Ovary (tissue), 3 donors: ENCODE results near the gene UGT3A2.

Experiments
- EP300 ChIP-seq: sonication (generic); formaldehyde crosslinking; IDR thresholded peaks from one replicate; pipeline ENCODE4 v1.6.1; 2017; ENCODE audit warnings: antibody characterized with exemption
- POLR2A ChIP-seq: fragments of 450-650 bp; IDR thresholded peaks from one replicate; pipeline ENCODE4 v1.6.1; 2017; ENCODE audit warnings: antibody characterized with exemption, mild to moderate bottlenecking, moderate library complexity
- TF ChIP-seq, protein P1 (sequence below), 3 donors: fragments of 450-650 bp in 2 of 3; fragments of 200-600 bp in 1 of 3; IDR thresholded peaks; one replicate each; pipeline versions ENCODE4 v1.5.1 to v1.8.0; 2016 to 2022; ENCODE audit warnings: antibody characterized with exemption in 3 of 3, mild to moderate bottlenecking in 1 of 3
- donor health status: DM: no; HTN: no; CAD: no.

DNA sequence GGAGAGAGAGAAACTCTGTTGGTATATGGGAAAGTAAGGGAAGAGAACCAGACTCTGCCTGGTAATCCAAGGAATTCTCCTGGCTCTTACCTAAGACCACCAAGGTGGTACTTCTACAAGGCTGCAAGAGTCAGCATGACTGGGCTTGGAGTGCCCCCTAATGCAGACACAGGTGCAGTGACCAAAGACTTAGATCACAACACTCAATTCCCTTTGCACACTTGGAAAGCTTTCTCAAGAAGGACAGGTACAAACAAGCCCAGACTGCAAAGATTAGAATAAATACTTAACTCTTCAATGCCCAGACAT, 25.2 kb downstream of the UGT3A2 start:
- TF ChIP-seq POLR2A (no peak), EP300 (no peak)
- TF ChIP-seq, protein P1, sequence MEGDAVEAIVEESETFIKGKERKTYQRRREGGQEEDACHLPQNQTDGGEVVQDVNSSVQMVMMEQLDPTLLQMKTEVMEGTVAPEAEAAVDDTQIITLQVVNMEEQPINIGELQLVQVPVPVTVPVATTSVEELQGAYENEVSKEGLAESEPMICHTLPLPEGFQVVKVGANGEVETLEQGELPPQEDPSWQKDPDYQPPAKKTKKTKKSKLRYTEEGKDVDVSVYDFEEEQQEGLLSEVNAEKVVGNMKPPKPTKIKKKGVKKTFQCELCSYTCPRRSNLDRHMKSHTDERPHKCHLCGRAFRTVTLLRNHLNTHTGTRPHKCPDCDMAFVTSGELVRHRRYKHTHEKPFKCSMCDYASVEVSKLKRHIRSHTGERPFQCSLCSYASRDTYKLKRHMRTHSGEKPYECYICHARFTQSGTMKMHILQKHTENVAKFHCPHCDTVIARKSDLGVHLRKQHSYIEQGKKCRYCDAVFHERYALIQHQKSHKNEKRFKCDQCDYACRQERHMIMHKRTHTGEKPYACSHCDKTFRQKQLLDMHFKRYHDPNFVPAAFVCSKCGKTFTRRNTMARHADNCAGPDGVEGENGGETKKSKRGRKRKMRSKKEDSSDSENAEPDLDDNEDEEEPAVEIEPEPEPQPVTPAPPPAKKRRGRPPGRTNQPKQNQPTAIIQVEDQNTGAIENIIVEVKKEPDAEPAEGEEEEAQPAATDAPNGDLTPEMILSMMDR (IDR thresholded peaks at IDR 0.05) = no peak
